ENCODE measurements around the gene TMEM132C.

- no peak for TF ChIP-seq CTCF (IDR thresholded peaks at IDR 0.05)
- TF ChIP-seq POLR2A (IDR thresholded peaks at IDR 0.05) = no peak
Observed at GRCh38 chr12:128336204-128337070, 69.5 kb downstream of the TMEM132C start.
